MM.1S (cell line): ENCODE data around the gene CAMK2G.

Source experiments
- CTCF ChIP-seq: fragments of 300-600 bp; sonication (generic); IDR thresholded peaks from 2 replicates; pipeline ENCODE4 v1.5.1; 2016; ENCODE audit warnings: antibody characterized with exemption, low read length, mixed read lengths
- EZH2 ChIP-seq: fragments of 300-600 bp; sonication (generic); optimal IDR thresholded peaks from 2 replicates; pipeline ENCODE3; 2017; ENCODE audit warnings: low read depth, mild to moderate bottlenecking, antibody characterized with exemption, low read length, mixed read lengths
- EZH2phosphoT487 ChIP-seq: fragments of 300-600 bp; sonication (generic); IDR thresholded peaks from 2 replicates; pipeline ENCODE4 v1.6.1; 2018; ENCODE audit warnings: antibody characterized with exemption, low read length

- TF ChIP-seq CTCF (no peak), EZH2phosphoT487 (no peak), EZH2 (no peak)
Observed at GRCh38 chr10:73901261-73901660, 26.9 kb upstream of the CAMK2G start.
